Endothelial cell (in vitro differentiated cells): ENCODE measurements around the gene RNF208. TPM values are rescaled to one million over a fixed set of nuclear protein-coding genes. Genes with fewer than 3 reads are reported as not detected.

Experiments
- DNase-seq: peaks from one replicate; pipeline ENCODE4 v3.0.0; 2021; ENCODE audit warnings: low spot score
- H3K27ac Mint-ChIP-seq: one replicate; pipeline ENCODE4 v1.8.0; 2021; ENCODE audit warnings: mixed read lengths, inconsistent platforms; ENCODE audit not compliant: unreplicated experiment
- H3K27me3 Mint-ChIP-seq: one replicate; pipeline ENCODE4 v1.8.0; 2021; ENCODE audit warnings: mild to moderate bottlenecking, moderate library complexity, mixed read lengths, inconsistent platforms; ENCODE audit not compliant: unreplicated experiment
- H3K36me3 Mint-ChIP-seq: one replicate; pipeline ENCODE4 v1.8.0; 2021; ENCODE audit warnings: mild to moderate bottlenecking, low read depth, mixed read lengths, inconsistent platforms; ENCODE audit not compliant: unreplicated experiment
- H3K4me1 Mint-ChIP-seq: one replicate; pipeline ENCODE4 v1.8.0; 2021; ENCODE audit warnings: mild to moderate bottlenecking, mixed read lengths, inconsistent platforms; ENCODE audit not compliant: unreplicated experiment
- H3K4me3 Mint-ChIP-seq: one replicate; pipeline ENCODE4 v1.8.0; 2021; ENCODE audit warnings: mild to moderate bottlenecking, mixed read lengths, inconsistent platforms; ENCODE audit not compliant: unreplicated experiment
- H3K9me3 Mint-ChIP-seq: one replicate; pipeline ENCODE4 v1.8.0; 2021; ENCODE audit warnings: mixed read lengths, inconsistent platforms; ENCODE audit not compliant: unreplicated experiment
- total RNA-seq: library from RNA; stranded (reverse); fragmentation: NEBNext Ultra II Directional; extraction: Animal tissue kit (Norgen Biotek cat#: 25700); gene quantifications from one replicate; pipeline ENCODE4 v1.2.1, GENCODE V29; 2021; ENCODE audit not compliant: unreplicated experiment
- TF ChIP-seq, protein P1 (sequence below): fragments of 200-600 bp; sonication (generic); IDR thresholded peaks from one replicate; pipeline ENCODE4 v1.5.0; 2021; ENCODE audit warnings: antibody characterized with exemption; ENCODE audit not compliant: unreplicated experiment

The RNF208 gene
- total RNA-seq, 1 donor from 2014 or later: 1.1 TPM

DNA sequence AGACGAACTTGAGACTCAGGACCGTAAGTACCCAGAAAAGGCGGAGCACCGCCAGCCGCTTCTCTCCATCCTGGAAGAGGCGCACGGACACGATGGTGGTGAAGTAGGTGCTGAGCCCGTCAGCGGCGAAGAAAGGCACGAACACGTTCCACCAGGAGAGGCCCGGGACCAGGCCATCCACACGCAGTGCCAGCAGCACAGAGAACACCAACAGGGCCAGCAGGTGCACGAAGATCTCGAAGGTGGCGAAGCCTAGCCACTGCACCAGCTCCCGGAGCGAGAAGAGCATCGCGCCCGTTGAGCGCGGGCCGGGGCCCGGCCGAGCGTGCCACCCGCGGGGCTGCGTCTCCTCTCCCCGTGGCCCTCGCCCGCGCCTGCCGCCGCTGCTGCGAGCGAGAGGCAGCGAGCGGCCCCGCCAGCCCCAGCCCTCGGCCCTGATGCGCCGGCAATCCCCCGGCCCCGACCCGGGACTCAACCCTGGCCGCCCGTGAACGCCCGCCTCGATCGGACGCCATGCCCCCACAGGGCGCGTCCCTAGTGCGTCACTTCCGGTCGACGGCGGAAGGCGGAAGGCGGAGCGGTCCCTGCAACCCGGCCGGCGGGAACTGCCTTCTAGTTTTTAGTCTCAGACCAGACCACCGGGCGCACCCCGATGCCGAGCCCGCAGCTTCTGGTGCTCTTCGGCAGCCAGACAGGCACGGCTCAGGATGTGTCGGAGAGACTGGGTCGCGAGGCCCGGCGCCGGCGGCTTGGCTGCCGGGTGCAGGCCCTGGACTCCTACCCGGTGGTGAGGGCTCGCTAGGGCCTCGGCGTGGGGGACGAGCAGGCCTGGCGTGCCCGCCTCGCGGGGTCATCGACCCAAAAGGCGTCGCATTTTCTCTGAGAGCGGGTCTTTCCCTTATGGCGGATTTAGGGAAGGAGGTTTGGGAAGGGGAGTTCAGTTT, 16.6 kb downstream of the RNF208 start, which contains the start of the genes NDOR1 and TMEM203:
NDOR1 (plus strand) TSS at position 575 of the 944 bp plus-strand sequence; CDS start at position 653, 78 bp downstream.
TMEM203 (minus strand) TSS at position 523 of the 944 bp plus-strand sequence; CDS start at position 289, 234 bp downstream.
- TF ChIP-seq, protein P1, sequence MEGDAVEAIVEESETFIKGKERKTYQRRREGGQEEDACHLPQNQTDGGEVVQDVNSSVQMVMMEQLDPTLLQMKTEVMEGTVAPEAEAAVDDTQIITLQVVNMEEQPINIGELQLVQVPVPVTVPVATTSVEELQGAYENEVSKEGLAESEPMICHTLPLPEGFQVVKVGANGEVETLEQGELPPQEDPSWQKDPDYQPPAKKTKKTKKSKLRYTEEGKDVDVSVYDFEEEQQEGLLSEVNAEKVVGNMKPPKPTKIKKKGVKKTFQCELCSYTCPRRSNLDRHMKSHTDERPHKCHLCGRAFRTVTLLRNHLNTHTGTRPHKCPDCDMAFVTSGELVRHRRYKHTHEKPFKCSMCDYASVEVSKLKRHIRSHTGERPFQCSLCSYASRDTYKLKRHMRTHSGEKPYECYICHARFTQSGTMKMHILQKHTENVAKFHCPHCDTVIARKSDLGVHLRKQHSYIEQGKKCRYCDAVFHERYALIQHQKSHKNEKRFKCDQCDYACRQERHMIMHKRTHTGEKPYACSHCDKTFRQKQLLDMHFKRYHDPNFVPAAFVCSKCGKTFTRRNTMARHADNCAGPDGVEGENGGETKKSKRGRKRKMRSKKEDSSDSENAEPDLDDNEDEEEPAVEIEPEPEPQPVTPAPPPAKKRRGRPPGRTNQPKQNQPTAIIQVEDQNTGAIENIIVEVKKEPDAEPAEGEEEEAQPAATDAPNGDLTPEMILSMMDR: no peak
- H3K27me3 Mint-ChIP-seq: peaks cover 9% of the 10 kb centered on the region
- peak within 1 kb of the TSS; percentile 55 for H3K27ac Mint-ChIP-seq
- DNase-seq: peak; percentile 90
- peak within 1 kb of the TSS; percentile 97 for H3K4me3 Mint-ChIP-seq
- no peaks in the 10 kb centered on the region for H3K9me3 Mint-ChIP-seq
- peaks cover 15% of the 10 kb centered on the region for H3K36me3 Mint-ChIP-seq
- peaks cover 21% of the 10 kb centered on the region for H3K4me1 Mint-ChIP-seq

DNA sequence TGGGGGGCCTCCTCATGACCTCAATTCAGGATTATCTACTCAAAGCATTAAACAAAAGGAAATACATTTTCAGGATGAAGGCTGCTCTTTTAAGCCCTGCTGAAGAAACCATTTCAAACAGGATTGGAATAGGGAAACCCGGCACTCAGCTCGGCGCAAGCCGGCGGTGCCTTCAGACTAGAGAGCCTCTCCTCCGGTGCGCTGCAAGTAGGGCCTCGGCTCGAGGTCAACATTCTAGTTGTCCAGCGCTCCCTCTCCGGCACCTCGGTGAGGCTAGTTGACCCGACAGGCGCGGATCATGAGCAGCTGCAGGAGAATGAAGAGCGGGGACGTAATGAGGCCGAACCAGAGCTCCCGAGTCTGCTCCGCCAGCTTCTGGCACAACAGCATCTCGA, 17.3 kb downstream of the RNF208 start:
- Mint-ChIP-seq H3K4me3 (peak overlapping the region; percentile 97), H3K9me3 (no peaks in the 10 kb centered on the region), H3K27me3 (peaks cover 9% of the 10 kb centered on the region), H3K27ac (peak overlapping the region; percentile 48), H3K36me3 (peaks cover 15% of the 10 kb centered on the region), H3K4me1 (peaks cover 21% of the 10 kb centered on the region)
- no peak for DNase-seq
- TF ChIP-seq, protein P1: no peak

DNA sequence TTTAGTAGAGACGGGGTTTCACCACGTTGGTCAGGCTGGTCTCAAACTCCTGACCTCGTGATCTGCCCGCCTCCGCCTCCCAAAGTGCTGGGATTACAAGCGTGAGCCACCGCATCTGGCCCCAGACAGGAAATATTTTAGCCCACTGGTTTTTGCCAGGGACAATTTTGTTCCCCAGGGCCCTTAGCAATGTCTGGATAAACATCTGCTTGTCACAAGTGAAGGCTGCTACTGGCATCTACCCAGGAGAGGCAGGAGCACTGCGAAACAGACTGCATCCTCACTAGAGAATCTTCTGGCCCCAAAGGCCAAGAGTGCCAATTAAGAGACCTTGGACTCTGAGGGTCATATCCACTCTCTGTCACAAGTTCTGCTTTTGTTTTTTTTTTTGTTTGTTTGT, 19.1 kb downstream of the RNF208 start:
- Mint-ChIP-seq H3K4me1 (peaks cover 21% of the 10 kb centered on the region), H3K27me3 (peaks cover 8% of the 10 kb centered on the region), H3K27ac (no peak overlapping the region), H3K36me3 (peaks cover 12% of the 10 kb centered on the region), H3K9me3 (no peaks in the 10 kb centered on the region), H3K4me3 (no peak overlapping the region)
- no peak for DNase-seq
- TF ChIP-seq, protein P1: no peak

DNA sequence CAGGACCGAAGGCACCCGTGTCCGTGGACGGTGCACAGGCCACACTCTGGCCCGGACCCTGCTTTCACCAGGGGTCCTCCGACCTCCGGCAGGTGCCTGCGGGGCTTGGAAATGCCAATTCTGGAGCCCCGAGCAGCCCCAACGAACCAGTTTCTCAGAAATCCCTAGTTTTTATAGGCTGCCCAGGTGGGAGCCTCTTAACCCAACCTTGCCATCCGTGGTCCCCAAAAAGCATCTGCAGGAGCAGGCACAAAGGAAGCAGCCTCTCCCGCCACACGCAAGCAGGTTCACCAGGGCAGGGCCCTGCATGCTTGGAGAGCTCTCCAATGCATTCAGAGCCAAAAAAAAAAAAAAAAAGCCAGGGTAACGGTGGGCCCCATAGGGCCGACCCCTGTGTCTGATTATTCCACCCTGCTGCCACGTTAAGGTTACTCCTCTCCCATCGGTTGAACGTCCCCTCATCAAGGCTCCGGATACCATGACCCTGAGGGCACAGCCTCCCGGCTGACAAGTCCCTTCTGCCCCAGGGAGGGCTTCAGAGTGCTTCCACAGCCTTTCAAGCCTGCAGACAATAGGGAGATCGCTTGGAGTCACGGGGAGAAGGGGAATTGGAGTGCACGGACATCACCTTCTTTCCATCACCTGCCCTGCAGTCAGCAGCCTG, 20.7 kb downstream of the RNF208 start:
- H3K27me3 Mint-ChIP-seq: peaks cover 10% of the 10 kb centered on the region
- peak overlapping the region; percentile 77 for H3K4me3 Mint-ChIP-seq
- TF ChIP-seq, protein P1: no peak
- H3K9me3 Mint-ChIP-seq: no peaks in the 10 kb centered on the region
- no peaks in the 10 kb centered on the region for H3K36me3 Mint-ChIP-seq
- no peak overlapping the region for H3K27ac Mint-ChIP-seq
- DNase-seq: no peak
- peaks cover 8% of the 10 kb centered on the region for H3K4me1 Mint-ChIP-seq
